GM23338 (cell line): ENCODE results near the gene SLC35D1.

Experiments
- CTCF ChIP-seq, 2 experiments: fragments of 200-600 bp in 1 of 2; sonication (generic) in 1 of 2; conservative IDR thresholded peaks; 2 replicates each; pipeline versions ENCODE4 v1.5.1 to v1.6.1; 2016 to 2017; ENCODE audit warnings: antibody characterized with exemption in 2 of 2, low read depth in 2 of 2, mild to moderate bottlenecking in 2 of 2, moderate library complexity in 1 of 2
- EZH2 ChIP-seq: fragments of 200-600 bp; sonication (generic); IDR thresholded peaks from one replicate; pipeline ENCODE4 v1.8.0; 2017; ENCODE audit warnings: antibody characterized with exemption, mild to moderate bottlenecking, low read depth; ENCODE audit not compliant: unreplicated experiment
- EZH2phosphoT487 ChIP-seq: fragments of 200-600 bp; sonication (generic); IDR thresholded peaks from one replicate; pipeline ENCODE4 v1.8.1; 2018; ENCODE audit warnings: antibody characterized with exemption; ENCODE audit not compliant: unreplicated experiment
- JUNB ChIP-seq: IDR thresholded peaks from one replicate; pipeline ENCODE4 v1.6.1; 2016; ENCODE audit warnings: antibody characterized with exemption; ENCODE audit not compliant: unreplicated experiment
- NANOG ChIP-seq: IDR thresholded peaks from 2 replicates; pipeline ENCODE4 v1.6.1; 2016; ENCODE audit warnings: antibody characterized with exemption, borderline replicate concordance
- POLR2AphosphoS5 ChIP-seq: IDR thresholded peaks from 2 replicates; pipeline ENCODE4 v1.6.1; 2016; ENCODE audit warnings: antibody characterized with exemption, low read depth
- REST ChIP-seq: IDR thresholded peaks from one replicate; pipeline ENCODE4 v1.6.1; 2018; ENCODE audit warnings: antibody characterized with exemption; ENCODE audit not compliant: unreplicated experiment
- ZNF331 ChIP-seq: fragments of 250-450 bp; sonication (Bioruptor Pico); IDR thresholded peaks from 2 replicates; pipeline ENCODE4 v1.5.0; 2020; ENCODE audit warnings: low read depth, mild to moderate bottlenecking, moderate library complexity

- TF ChIP-seq EZH2 (no peak), CTCF (conservative IDR thresholded peaks at IDR 0.05; ENCODE audit: low read depth in 2 of 2) (no peak), REST (no peak), JUNB (no peak), NANOG (no peak), EZH2phosphoT487 (no peak), POLR2AphosphoS5 (no peak), ZNF331 (CRISPR knock-in tag) (no peak)
Observed at GRCh38 chr1:67018574-67018973, 35.4 kb downstream of the SLC35D1 start.
